IPS-20b (cell line): ENCODE measurements around the gene SLC25A29.
A peak's percentile ranks its signal among the peaks of the same experiment; 100 is the strongest.

Source experiments
- H3K27ac ChIP-seq: one replicate; pipeline ENCODE4 v1.5.1; 2013; ENCODE audit warnings: low read length
- H3K27me3 ChIP-seq: 2 replicates; pipeline ENCODE4 v1.6.1; 2013; ENCODE audit warnings: mild to moderate bottlenecking, low read length, inconsistent platforms; ENCODE audit not compliant: insufficient read depth
- H3K36me3 ChIP-seq: 2 replicates; pipeline ENCODE4 v1.6.1; 2013; ENCODE audit warnings: low read depth, mild to moderate bottlenecking, inconsistent platforms, low read length, moderate library complexity; ENCODE audit not compliant: insufficient read depth
- H3K4me1 ChIP-seq: 2 replicates; pipeline ENCODE4 v1.6.1; 2013; ENCODE audit warnings: mild to moderate bottlenecking, control low read depth, inconsistent platforms, low read length, moderate library complexity; ENCODE audit not compliant: insufficient read depth
- H3K4me3 ChIP-seq: 2 replicates; pipeline ENCODE4 v1.5.1; 2013; ENCODE audit warnings: mild to moderate bottlenecking, low read length, inconsistent platforms
- H3K9ac ChIP-seq: 2 replicates; pipeline ENCODE4 v1.6.1; 2013; ENCODE audit warnings: low read depth, mild to moderate bottlenecking, inconsistent platforms, low read length, moderate library complexity
- H3K9me3 ChIP-seq: 2 replicates; pipeline ENCODE4 v1.6.1; 2013; ENCODE audit warnings: mild to moderate bottlenecking, low read depth, low read length, inconsistent platforms; ENCODE audit not compliant: insufficient read depth

SLC25A29 gene

GRCh38 chr14:100281286-100282082 lies 24.8 kb downstream of the SLC25A29 start:
- H3K27me3 ChIP-seq, result no peaks in the 10 kb centered on the region
- no peaks in the 10 kb centered on the region for H3K9me3 ChIP-seq
- no peak overlapping the region for H3K27ac ChIP-seq
- H3K4me1 ChIP-seq, result peaks cover 8% of the 10 kb centered on the region
- peaks cover 45% of the 10 kb centered on the region for H3K36me3 ChIP-seq
- no peak overlapping the region for H3K4me3 ChIP-seq
- no peak overlapping the region for H3K9ac ChIP-seq

GRCh38 chr14:100279563-100279962 lies 26.7 kb downstream of the SLC25A29 start:
- H3K9ac ChIP-seq, result no peak overlapping the region
- H3K36me3 ChIP-seq, result peaks cover 63% of the 10 kb centered on the region
- no peak overlapping the region for H3K4me3 ChIP-seq
- no peaks in the 10 kb centered on the region for H3K9me3 ChIP-seq
- no peaks in the 10 kb centered on the region for H3K27me3 ChIP-seq
- peaks cover 18% of the 10 kb centered on the region for H3K4me1 ChIP-seq
- no peak overlapping the region for H3K27ac ChIP-seq

- Histone ChIP-seq H3K27me3 (no peaks in the 10 kb centered on the region), H3K27ac (no peak overlapping the region), H3K9ac (no peak overlapping the region), H3K9me3 (no peaks in the 10 kb centered on the region), H3K36me3 (peaks cover 67% of the 10 kb centered on the region), H3K4me1 (peaks cover 19% of the 10 kb centered on the region), H3K4me3 (no peak overlapping the region)
Observed at GRCh38 chr14:100279133-100279532, 27.1 kb downstream of the SLC25A29 start.

GRCh38 chr14:100278702-100279101 lies 27.5 kb downstream of the SLC25A29 start:
- no peak overlapping the region for H3K9ac ChIP-seq
- no peaks in the 10 kb centered on the region for H3K27me3 ChIP-seq
- peaks cover 23% of the 10 kb centered on the region for H3K4me1 ChIP-seq
- H3K9me3 ChIP-seq, result no peaks in the 10 kb centered on the region
- H3K36me3 ChIP-seq, result peaks cover 72% of the 10 kb centered on the region
- H3K27ac ChIP-seq, result no peak overlapping the region
- no peak overlapping the region for H3K4me3 ChIP-seq

- peak overlapping the region; percentile 37 for H3K9ac ChIP-seq
Observed at GRCh38 chr14:100275214-100275613, 31.0 kb downstream of the SLC25A29 start.

GRCh38 chr14:100274250-100274649 lies 32.0 kb downstream of the SLC25A29 start:
- no peak overlapping the region for H3K4me3 ChIP-seq
- H3K4me1 ChIP-seq, result peaks cover 23% of the 10 kb centered on the region
- H3K27ac ChIP-seq, result no peak overlapping the region
- no peaks in the 10 kb centered on the region for H3K27me3 ChIP-seq
- peaks cover 52% of the 10 kb centered on the region for H3K36me3 ChIP-seq
- H3K9ac ChIP-seq, result 0 out of 2 replicates have a peak overlapping the region, but pooled peaks have one; percentile 37
- H3K9me3 ChIP-seq, result no peaks in the 10 kb centered on the region

More at GRCh38 chr14:100275214-100275613, 31.0 kb downstream of the SLC25A29 start:
- Histone ChIP-seq H3K27me3 (no peaks in the 10 kb centered on the region), H3K4me3 (no peak overlapping the region), H3K9me3 (no peaks in the 10 kb centered on the region), H3K27ac (no peak overlapping the region), H3K36me3 (peaks cover 53% of the 10 kb centered on the region), H3K4me1 (peaks cover 23% of the 10 kb centered on the region)

- Histone ChIP-seq H3K9ac (no peak overlapping the region), H3K4me3 (no peak overlapping the region), H3K9me3 (no peaks in the 10 kb centered on the region), H3K36me3 (peaks cover 46% of the 10 kb centered on the region), H3K27me3 (no peaks in the 10 kb centered on the region), H3K4me1 (peaks cover 23% of the 10 kb centered on the region), H3K27ac (no peak overlapping the region)
Observed at GRCh38 chr14:100271247-100271939, 34.9 kb downstream of the SLC25A29 start.

- H3K27me3 ChIP-seq, result no peaks in the 10 kb centered on the region
- peaks cover 5% of the 10 kb centered on the region for H3K4me1 ChIP-seq
Observed at GRCh38 chr14:100268591-100269207, 37.5 kb downstream of the SLC25A29 start.

GRCh38 chr14:100267990-100268389 lies 38.3 kb downstream of the SLC25A29 start:
- Histone ChIP-seq H3K9ac (no peak overlapping the region), H3K27me3 (no peaks in the 10 kb centered on the region), H3K4me3 (no peak overlapping the region), H3K27ac (no peak overlapping the region), H3K4me1 (peaks cover 4% of the 10 kb centered on the region; the same call in 1 of the 2 replicates), H3K9me3 (no peaks in the 10 kb centered on the region), H3K36me3 (peaks cover 50% of the 10 kb centered on the region)

More at GRCh38 chr14:100268591-100269207, 37.5 kb downstream of the SLC25A29 start:
- Histone ChIP-seq H3K4me3 (no peak overlapping the region), H3K36me3 (peaks cover 45% of the 10 kb centered on the region), H3K27ac (no peak overlapping the region), H3K9ac (no peak overlapping the region), H3K9me3 (no peaks in the 10 kb centered on the region)

- H3K4me3 ChIP-seq, result no peak overlapping the region
- peaks cover 55% of the 10 kb centered on the region for H3K36me3 ChIP-seq
- H3K9me3 ChIP-seq, result no peaks in the 10 kb centered on the region
- no peaks in the 10 kb centered on the region for H3K27me3 ChIP-seq
- H3K4me1 ChIP-seq, result no peaks in the 10 kb centered on the region; the same call in 1 of the 2 replicates
- H3K9ac ChIP-seq, result no peak overlapping the region
- H3K27ac ChIP-seq, result no peak overlapping the region
Observed at GRCh38 chr14:100263141-100263540, 43.1 kb downstream of the SLC25A29 start.

- H3K4me3 ChIP-seq, result no peak overlapping the region
- H3K27ac ChIP-seq, result no peak overlapping the region
- no peak overlapping the region for H3K9ac ChIP-seq
- H3K27me3 ChIP-seq, result no peaks in the 10 kb centered on the region
- no peaks in the 10 kb centered on the region for H3K9me3 ChIP-seq
- H3K36me3 ChIP-seq, result peaks cover 50% of the 10 kb centered on the region
- H3K4me1 ChIP-seq, result no peaks in the 10 kb centered on the region; the same call in 1 of the 2 replicates
Observed at GRCh38 chr14:100262545-100262944, 43.7 kb downstream of the SLC25A29 start.
